Stimulated activated CD8-positive, alpha-beta memory T cell treated with anti-CD3 and anti-CD28 coated beads, Interleukin-7, amount 100 ng/mL, for 1 hour (primary cell): Measurements from ENCODE around the gene MYOM1.
A peak's percentile ranks its signal among the peaks of the same experiment; 100 is the strongest.
"Not testable (repeated sequence)": the region's sequence is repeated elsewhere in the genome, so short reads cannot be mapped to it uniquely, and the experiment has no call there.

Experiments
- DNase-seq, 2 donors: peaks; one replicate each; pipeline ENCODE4 v3.0.0-alpha.2; 2020; ENCODE audit warnings: low read depth in 2 of 2

The MYOM1 gene

GRCh38 chr18:3086871-3087270 is 132.9 kb downstream of the MYOM1 start:
- DNase-seq, result no peak

- no peak for DNase-seq
Observed at GRCh38 chr18:3085612-3086011, 134.2 kb downstream of the MYOM1 start.

- DNase-seq, result no peak
Observed at GRCh38 chr18:3084206-3084605, 135.6 kb downstream of the MYOM1 start.

- DNase-seq, result no peak
Observed at GRCh38 chr18:3083766-3084165, 136.0 kb downstream of the MYOM1 start.

- no peak for DNase-seq
Observed at GRCh38 chr18:3081584-3081991, 138.2 kb downstream of the MYOM1 start.

- no peak for DNase-seq
Observed at GRCh38 chr18:3079653-3080052, 140.1 kb downstream of the MYOM1 start.

- DNase-seq, result no peak
Observed at GRCh38 chr18:3075491-3075890, 144.3 kb downstream of the MYOM1 start.

- no peak for DNase-seq
Observed at GRCh38 chr18:3074087-3074486, 145.7 kb downstream of the MYOM1 start.

- DNase-seq, result not testable (repeated sequence)
Observed at GRCh38 chr18:3073353-3073752, 146.4 kb downstream of the MYOM1 start.

- DNase-seq, result no peak
Observed at GRCh38 chr18:3071676-3072075, 148.1 kb downstream of the MYOM1 start.

GRCh38 chr18:3069671-3070433 is 149.9 kb downstream of the MYOM1 start:
- DNase-seq, result no peak

- no peak for DNase-seq
Observed at GRCh38 chr18:3067722-3068121, 152.0 kb downstream of the MYOM1 start.

- DNase-seq, result no peak
Observed at GRCh38 chr18:3067165-3067661, 152.6 kb downstream of the MYOM1 start.

GRCh38 chr18:3066341-3067110 is 153.2 kb downstream of the MYOM1 start:
- DNase-seq, result no peak

GRCh38 chr18:3063766-3064165 is 156.0 kb downstream of the MYOM1 start:
- DNase-seq, result not testable (repeated sequence)

- peak; percentile 30 to 54 for DNase-seq
Observed at GRCh38 chr18:3062798-3063680, 156.7 kb downstream of the MYOM1 start.

- DNase-seq, result peak in 1 of 2 donors; percentile 5
Observed at GRCh38 chr18:3061581-3062312, 158.0 kb downstream of the MYOM1 start.

- no peak for DNase-seq
Observed at GRCh38 chr18:3060667-3061580, 158.8 kb downstream of the MYOM1 start.

- DNase-seq, result no peak
Observed at GRCh38 chr18:3059272-3059671, 160.5 kb downstream of the MYOM1 start.
